Gastrocnemius medialis (tissue), 4 donors: ENCODE measurements around the gene SERPINB1. TPM values are rescaled to one million over a fixed set of nuclear protein-coding genes. Genes with fewer than 3 reads are reported as not detected.

Experiments
- ATAC-seq, 2 donors: fragments of 150-250 bp; one replicate each; pipeline ENCODE4 v1.9.1; 2016
- DNase-seq, 2 donors: peaks; one replicate each; pipeline ENCODE4 v3.0.0-alpha.2; 2019
- H3K27ac ChIP-seq, 4 donors: fragments of 200-600 bp; sonication (generic); 1 replicate in 1 of 4; 2 replicates in 3 of 4; pipeline ENCODE4 v1.5.1; 2016 to 2018; ENCODE audit warnings: mild to moderate bottlenecking in 2 of 4, moderate library complexity in 1 of 4
- H3K27me3 ChIP-seq, 3 donors: fragments of 200-600 bp; sonication (generic) in 2 of 3; 1 replicate in 1 of 3; 2 replicates in 2 of 3; pipeline versions ENCODE4 v1.5.1 to v1.6.0; 2016 to 2019; ENCODE audit warnings: mild to moderate bottlenecking in 1 of 3, moderate library complexity in 1 of 3
- H3K36me3 ChIP-seq, 2 donors: fragments of 200-600 bp; sonication (generic) in 1 of 2; one replicate each; pipeline ENCODE4 v1.5.1; 2017 to 2018
- H3K4me1 ChIP-seq, 2 donors: fragments of 200-600 bp; sonication (generic) in 1 of 2; one replicate each; pipeline ENCODE4 v1.5.1; 2016 to 2017; ENCODE audit warnings: mild to moderate bottlenecking in 2 of 2
- H3K4me3 ChIP-seq, 4 donors: fragments of 200-600 bp; sonication (generic) in 3 of 4; 1 replicate in 1 of 4; 2 replicates in 3 of 4; pipeline ENCODE4 v1.5.1; 2016 to 2019; ENCODE audit warnings: mild to moderate bottlenecking in 2 of 4
- H3K9me3 ChIP-seq, 3 donors: fragments of 200-600 bp; sonication (generic) in 2 of 3; 1 replicate in 1 of 3; 2 replicates in 2 of 3; pipeline ENCODE4 v1.5.1; 2016 to 2019
- CTCF ChIP-seq, 5 experiments: fragments of 450-650 bp in 3 of 5; fragments of 200-600 bp in 2 of 5; sonication (generic) in 2 of 5; IDR thresholded peaks in 4 of 5; conservative IDR thresholded peaks in 1 of 5; 1 replicate in 4 of 5; 2 replicates in 1 of 5; pipeline ENCODE4 v1.5.1; 2016 to 2019; ENCODE audit warnings: antibody characterized with exemption in 5 of 5, mild to moderate bottlenecking in 3 of 5, moderate library complexity in 3 of 5
- POLR2A ChIP-seq, 2 donors: fragments of 450-650 bp; IDR thresholded peaks; one replicate each; pipeline ENCODE4 v1.6.1; 2017; ENCODE audit warnings: antibody characterized with exemption in 2 of 2, mild to moderate bottlenecking in 2 of 2, moderate library complexity in 2 of 2
- in situ Hi-C, 4 donors: fragments of 200-750 bp; cut with MboI; loops; one replicate each; pipeline versions ENCODE4 v1.15.0 to v1.8.0; 2017; ENCODE audit warnings: low sequenced_read_pairs in 4 of 4
- intact Hi-C: fragments of 100-400 bp; cut with DNase I; formaldehyde crosslinking; loops from one replicate; pipeline ENCODE4 v1.15.1; 2023; ENCODE audit warnings: low total_unique reads
- total RNA-seq, 4 donors: library from RNA; depleted of rRNA; stranded (reverse); fragments of >200 nt; gene quantifications; one replicate each; pipeline versions ENCODE4 v1.1.0 to v1.2.3, GENCODE V29; 2016

Gene SERPINB1
- total RNA-seq, 4 donors from 2014 or later: 14.0 to 29.9 (median 24.9) TPM

- intact Hi-C loops (no loop called here), in situ Hi-C loops (no loop called here)
- DNase-seq (no peak), ATAC-seq (no peak)
- no peaks in the 10 kb centered on the region for H3K36me3 ChIP-seq
- H3K9me3 ChIP-seq: no peaks in the 10 kb centered on the region
- no peak overlapping the region for H3K27ac ChIP-seq
- H3K4me1 ChIP-seq: peaks cover 28 to 33% of the 10 kb centered on the region in 2 donors
- TF ChIP-seq POLR2A (IDR thresholded peaks at IDR 0.05) (no peak), CTCF (IDR thresholded peaks at IDR 0.05 in 4 of 5, conservative IDR thresholded peaks at IDR 0.05 in 1 of 5) (no peak)
- no peaks in the 10 kb centered on the region for H3K27me3 ChIP-seq
- H3K4me3 ChIP-seq: no peak overlapping the region
Observed at GRCh38 chr6:2820415-2820814, 21.2 kb downstream of the SERPINB1 start.

GRCh38 chr6:2819978-2820377, 21.7 kb downstream of the SERPINB1 start:
- no peak for ATAC-seq
- in situ Hi-C loops: no loop called here
- H3K4me1 ChIP-seq: peaks cover 28 to 33% of the 10 kb centered on the region in 2 donors

GRCh38 chr6:2819115-2819514, 22.5 kb downstream of the SERPINB1 start:
- Histone ChIP-seq H3K9me3 (no peaks in the 10 kb centered on the region), H3K36me3 (no peaks in the 10 kb centered on the region), H3K4me1 (peaks cover 28 to 33% of the 10 kb centered on the region in 2 donors), H3K27ac (no peak overlapping the region), H3K27me3 (no peaks in the 10 kb centered on the region), H3K4me3 (no peak overlapping the region)
- ATAC-seq (peak in 1 of 2 donors; percentile 24), DNase-seq (no peak)
- TF ChIP-seq CTCF (IDR thresholded peaks at IDR 0.05 in 4 of 5, conservative IDR thresholded peaks at IDR 0.05 in 1 of 5) (no peak), POLR2A (IDR thresholded peaks at IDR 0.05) (no peak)
- in situ Hi-C loops: no loop called here
- intact Hi-C loops: no loop called here

More at GRCh38 chr6:2819978-2820377, 21.7 kb downstream of the SERPINB1 start:
- Histone ChIP-seq H3K9me3 (no peaks in the 10 kb centered on the region), H3K4me3 (no peak overlapping the region), H3K27me3 (no peaks in the 10 kb centered on the region), H3K27ac (no peak overlapping the region), H3K36me3 (no peaks in the 10 kb centered on the region)
- intact Hi-C loops: no loop called here
- DNase-seq: no peak
- no peak for TF ChIP-seq CTCF (IDR thresholded peaks at IDR 0.05 in 4 of 5, conservative IDR thresholded peaks at IDR 0.05 in 1 of 5)
- TF ChIP-seq POLR2A (IDR thresholded peaks at IDR 0.05): no peak

- Histone ChIP-seq H3K27me3 (no peaks in the 10 kb centered on the region), H3K4me1 (peaks cover 27 to 32% of the 10 kb centered on the region in 2 donors), H3K27ac (peak overlapping the region in 1 of 4 donors; percentile 19), H3K9me3 (no peaks in the 10 kb centered on the region), H3K4me3 (peak overlapping the region in 1 of 4 donors; percentile 17), H3K36me3 (no peaks in the 10 kb centered on the region)
- in situ Hi-C loops (no loop called here), intact Hi-C loops (no loop called here)
- DNase-seq (no peak), ATAC-seq (no peak)
- TF ChIP-seq CTCF (IDR thresholded peaks at IDR 0.05 in 4 of 5, conservative IDR thresholded peaks at IDR 0.05 in 1 of 5): no peak
- TF ChIP-seq POLR2A (IDR thresholded peaks at IDR 0.05): no peak
Observed at GRCh38 chr6:2818593-2818992, 23.1 kb downstream of the SERPINB1 start.

GRCh38 chr6:2817903-2818443, 23.7 kb downstream of the SERPINB1 start:
- H3K9me3 ChIP-seq: no peaks in the 10 kb centered on the region
- in situ Hi-C loops: no loop called here
- TF ChIP-seq POLR2A (IDR thresholded peaks at IDR 0.05): no peak
- no peak for TF ChIP-seq CTCF (IDR thresholded peaks at IDR 0.05 in 4 of 5, conservative IDR thresholded peaks at IDR 0.05 in 1 of 5)
- H3K36me3 ChIP-seq: no peaks in the 10 kb centered on the region
- DNase-seq (no peak), ATAC-seq (peak; percentile 59 to 66)
- intact Hi-C loops: no loop called here
- peak overlapping the region in 2 of 4 donors; percentile 19 to 30 for H3K27ac ChIP-seq
- no peaks in the 10 kb centered on the region for H3K27me3 ChIP-seq
- peak overlapping the region in 2 of 4 donors; percentile 17 for H3K4me3 ChIP-seq
- H3K4me1 ChIP-seq: peaks cover 25 to 26% of the 10 kb centered on the region in 2 donors
